Loucy (cell line): ENCODE results near the gene RNASE12.

Experiments used
- CTCF ChIP-seq: fragments of 200-600 bp; sonication (generic); conservative IDR thresholded peaks from 2 replicates; pipeline ENCODE4 v1.5.1; 2014; ENCODE audit warnings: mild to moderate bottlenecking, antibody characterized with exemption, low read length
- EZH2phosphoT487 ChIP-seq: fragments of 200-600 bp; IDR thresholded peaks from 2 replicates; pipeline ENCODE4 v1.6.1; 2018; ENCODE audit warnings: antibody characterized with exemption, mild to moderate bottlenecking, moderate library complexity, borderline replicate concordance

DNA sequence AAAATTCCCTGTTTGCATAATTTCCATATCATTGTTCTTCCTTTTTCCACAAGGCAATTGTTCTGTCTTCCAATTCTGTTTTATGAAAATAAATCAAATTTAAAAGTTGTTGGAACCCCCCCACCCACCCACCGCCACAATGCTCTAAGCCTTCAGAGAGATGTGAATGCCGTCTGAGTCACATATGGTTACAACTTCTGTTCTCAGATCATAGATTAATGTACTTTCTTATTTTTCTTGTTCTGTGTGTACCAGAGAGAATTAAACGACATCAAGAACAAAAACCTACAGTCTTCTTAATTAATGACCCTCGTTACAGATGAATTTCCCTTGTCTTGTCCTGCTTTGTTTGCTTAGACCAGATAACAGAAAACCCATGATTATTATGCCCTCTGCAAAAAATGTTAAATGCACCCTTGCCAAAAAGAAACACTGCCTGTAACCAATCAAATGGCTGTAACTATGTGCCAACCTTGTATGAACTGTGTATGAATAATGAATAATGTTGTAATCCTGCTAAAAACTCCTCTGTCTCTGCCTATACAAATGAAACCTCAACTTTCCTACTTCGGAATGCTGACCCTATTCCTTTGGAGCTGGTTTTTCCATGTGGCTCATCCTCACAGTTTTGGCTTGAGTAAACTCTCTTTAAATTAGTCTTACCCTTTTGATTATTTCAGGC is 36.3 kb upstream of the RNASE12 start:
- no peak for TF ChIP-seq CTCF
- TF ChIP-seq EZH2phosphoT487 = no peak
